HL-60 (cell line): ENCODE measurements around the gene RAB39B.

ENCODE experiments used
- DNase-seq, 2 experiments: peaks; one replicate each; pipeline ENCODE4 v3.0.0-alpha.2; 2010 to 2020; ENCODE audit warnings: low read depth in 1 of 2, low spot score in 1 of 2
- H3K27ac ChIP-seq: fragments of 250-450 bp; sonication (Bioruptor Pico); replicated peaks from 2 replicates; pipeline ENCODE4 v1.5.1; 2020; ENCODE audit warnings: mild to moderate bottlenecking, moderate library complexity
- H3K27me3 ChIP-seq: fragments of 250-450 bp; sonication (Bioruptor Pico); 2 replicates; pipeline ENCODE4 v1.5.1; 2021; ENCODE audit warnings: mild to moderate bottlenecking, moderate library complexity; ENCODE audit not compliant: insufficient read depth, poor library complexity, severe bottlenecking
- H3K4me3 ChIP-seq: replicated peaks from 2 replicates; pipeline ENCODE4 v1.5.1; 2011; ENCODE audit warnings: mild to moderate bottlenecking, control low read depth, low read length; ENCODE audit not compliant: insufficient read depth
- GABPA ChIP-seq: IDR thresholded peaks from 2 replicates; pipeline ENCODE4 v1.6.1; 2012; ENCODE audit warnings: low read depth
- POLR2AphosphoS5 ChIP-seq: IDR thresholded peaks from 2 replicates; pipeline ENCODE4 v1.6.1; 2012; ENCODE audit warnings: low read depth
- SPI1 ChIP-seq: IDR thresholded peaks from 2 replicates; pipeline ENCODE4 v1.6.1; 2012; ENCODE audit warnings: low read depth, mild to moderate bottlenecking, borderline replicate concordance
- long read RNA-seq: library from polyadenylated mRNA; unstranded; transcript quantifications from one replicate; pipeline ENCODE4 v2.0.0, GENCODE V29; 2020
- TF ChIP-seq, protein P1 (sequence below): IDR thresholded peaks from one replicate; pipeline ENCODE4 v1.5.1; 2011; ENCODE audit warnings: low read length, control low read depth, inconsistent platforms; ENCODE audit not compliant: insufficient read depth
- TF ChIP-seq, protein P2 (sequence below): IDR thresholded peaks from 2 replicates; pipeline ENCODE4 v1.6.1; 2012; ENCODE audit warnings: low read depth; ENCODE audit not compliant: insufficient replicate concordance

The RAB39B gene, protein sequence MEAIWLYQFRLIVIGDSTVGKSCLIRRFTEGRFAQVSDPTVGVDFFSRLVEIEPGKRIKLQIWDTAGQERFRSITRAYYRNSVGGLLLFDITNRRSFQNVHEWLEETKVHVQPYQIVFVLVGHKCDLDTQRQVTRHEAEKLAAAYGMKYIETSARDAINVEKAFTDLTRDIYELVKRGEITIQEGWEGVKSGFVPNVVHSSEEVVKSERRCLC
- long read RNA-seq, result 0 reads

DNA sequence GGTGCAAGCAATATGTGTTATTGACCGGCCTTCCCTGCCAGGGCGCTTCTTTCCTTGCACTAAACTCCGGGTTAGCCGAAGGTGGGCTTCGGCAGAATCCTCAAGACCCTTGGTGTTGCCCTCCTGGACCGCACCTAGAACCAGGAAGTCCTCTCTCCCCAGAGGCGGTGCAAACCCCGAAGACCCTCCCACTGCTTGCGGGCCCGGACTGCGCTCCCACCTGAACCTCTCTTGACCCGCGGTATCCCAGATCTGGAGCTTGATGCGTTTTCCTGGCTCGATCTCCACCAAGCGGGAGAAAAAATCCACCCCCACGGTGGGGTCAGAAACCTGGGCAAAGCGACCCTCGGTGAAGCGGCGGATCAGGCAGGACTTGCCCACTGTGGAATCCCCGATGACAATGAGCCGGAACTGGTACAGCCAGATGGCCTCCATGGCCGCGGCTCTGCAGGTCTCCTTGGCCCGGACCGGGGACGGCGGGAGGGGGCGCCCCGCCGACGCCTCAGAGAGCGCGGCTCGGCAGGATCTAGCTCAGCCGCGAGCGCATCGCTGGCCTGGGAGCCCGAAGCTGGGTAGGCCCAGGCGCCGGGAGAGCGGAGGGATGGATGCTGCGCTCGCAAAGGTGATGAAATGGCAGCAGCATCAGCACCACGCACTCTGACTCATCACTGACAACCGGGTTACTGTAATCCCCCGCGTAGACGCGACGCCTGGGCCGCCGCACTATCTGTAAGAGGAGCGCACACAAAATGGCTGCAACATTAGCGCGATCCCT, at the start of gene RAB39B:
RAB39B (minus strand) TSS at position 638 of the 775 bp plus-strand sequence; CDS start at position 435, 203 bp downstream.
- TF ChIP-seq, protein P1, sequence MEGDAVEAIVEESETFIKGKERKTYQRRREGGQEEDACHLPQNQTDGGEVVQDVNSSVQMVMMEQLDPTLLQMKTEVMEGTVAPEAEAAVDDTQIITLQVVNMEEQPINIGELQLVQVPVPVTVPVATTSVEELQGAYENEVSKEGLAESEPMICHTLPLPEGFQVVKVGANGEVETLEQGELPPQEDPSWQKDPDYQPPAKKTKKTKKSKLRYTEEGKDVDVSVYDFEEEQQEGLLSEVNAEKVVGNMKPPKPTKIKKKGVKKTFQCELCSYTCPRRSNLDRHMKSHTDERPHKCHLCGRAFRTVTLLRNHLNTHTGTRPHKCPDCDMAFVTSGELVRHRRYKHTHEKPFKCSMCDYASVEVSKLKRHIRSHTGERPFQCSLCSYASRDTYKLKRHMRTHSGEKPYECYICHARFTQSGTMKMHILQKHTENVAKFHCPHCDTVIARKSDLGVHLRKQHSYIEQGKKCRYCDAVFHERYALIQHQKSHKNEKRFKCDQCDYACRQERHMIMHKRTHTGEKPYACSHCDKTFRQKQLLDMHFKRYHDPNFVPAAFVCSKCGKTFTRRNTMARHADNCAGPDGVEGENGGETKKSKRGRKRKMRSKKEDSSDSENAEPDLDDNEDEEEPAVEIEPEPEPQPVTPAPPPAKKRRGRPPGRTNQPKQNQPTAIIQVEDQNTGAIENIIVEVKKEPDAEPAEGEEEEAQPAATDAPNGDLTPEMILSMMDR, result no peak
- no peak for TF ChIP-seq POLR2AphosphoS5
- no peak for TF ChIP-seq GABPA
- TF ChIP-seq SPI1, result no peak
- TF ChIP-seq, protein P2, sequence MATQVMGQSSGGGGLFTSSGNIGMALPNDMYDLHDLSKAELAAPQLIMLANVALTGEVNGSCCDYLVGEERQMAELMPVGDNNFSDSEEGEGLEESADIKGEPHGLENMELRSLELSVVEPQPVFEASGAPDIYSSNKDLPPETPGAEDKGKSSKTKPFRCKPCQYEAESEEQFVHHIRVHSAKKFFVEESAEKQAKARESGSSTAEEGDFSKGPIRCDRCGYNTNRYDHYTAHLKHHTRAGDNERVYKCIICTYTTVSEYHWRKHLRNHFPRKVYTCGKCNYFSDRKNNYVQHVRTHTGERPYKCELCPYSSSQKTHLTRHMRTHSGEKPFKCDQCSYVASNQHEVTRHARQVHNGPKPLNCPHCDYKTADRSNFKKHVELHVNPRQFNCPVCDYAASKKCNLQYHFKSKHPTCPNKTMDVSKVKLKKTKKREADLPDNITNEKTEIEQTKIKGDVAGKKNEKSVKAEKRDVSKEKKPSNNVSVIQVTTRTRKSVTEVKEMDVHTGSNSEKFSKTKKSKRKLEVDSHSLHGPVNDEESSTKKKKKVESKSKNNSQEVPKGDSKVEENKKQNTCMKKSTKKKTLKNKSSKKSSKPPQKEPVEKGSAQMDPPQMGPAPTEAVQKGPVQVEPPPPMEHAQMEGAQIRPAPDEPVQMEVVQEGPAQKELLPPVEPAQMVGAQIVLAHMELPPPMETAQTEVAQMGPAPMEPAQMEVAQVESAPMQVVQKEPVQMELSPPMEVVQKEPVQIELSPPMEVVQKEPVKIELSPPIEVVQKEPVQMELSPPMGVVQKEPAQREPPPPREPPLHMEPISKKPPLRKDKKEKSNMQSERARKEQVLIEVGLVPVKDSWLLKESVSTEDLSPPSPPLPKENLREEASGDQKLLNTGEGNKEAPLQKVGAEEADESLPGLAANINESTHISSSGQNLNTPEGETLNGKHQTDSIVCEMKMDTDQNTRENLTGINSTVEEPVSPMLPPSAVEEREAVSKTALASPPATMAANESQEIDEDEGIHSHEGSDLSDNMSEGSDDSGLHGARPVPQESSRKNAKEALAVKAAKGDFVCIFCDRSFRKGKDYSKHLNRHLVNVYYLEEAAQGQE, result no peak
- H3K27ac ChIP-seq, result no peak within 1 kb of the TSS
- no peaks in the 10 kb centered on the region for H3K27me3 ChIP-seq
- H3K4me3 ChIP-seq, result no peak within 1 kb of the TSS; the same call in 1 of the 2 replicates
- peak; percentile 16 to 48 for DNase-seq

DNA sequence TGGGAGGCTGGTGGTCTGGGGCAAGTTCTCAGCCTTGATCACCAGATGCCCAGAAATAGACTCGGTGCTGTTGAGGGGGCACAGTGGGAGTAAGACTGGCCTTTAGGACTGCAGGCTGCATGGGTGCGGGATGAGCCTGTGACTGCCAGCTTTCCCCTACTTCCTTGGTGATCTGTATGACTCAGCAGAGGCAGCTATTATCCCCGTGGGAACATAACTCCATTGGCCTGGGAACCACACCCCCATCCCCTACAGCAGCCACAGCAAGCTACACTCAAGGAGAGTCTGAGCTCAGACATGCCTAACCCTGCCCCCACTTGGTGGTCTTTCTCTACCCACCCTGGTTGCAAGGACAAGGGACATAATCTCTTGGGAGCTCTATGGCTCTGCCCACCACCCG, 49.5 kb upstream of the RAB39B start:
- no peak for DNase-seq
- no peak overlapping the region for H3K4me3 ChIP-seq
- H3K27ac ChIP-seq, result no peak overlapping the region
- no peaks in the 10 kb centered on the region for H3K27me3 ChIP-seq
- TF ChIP-seq, protein P2, result no peak
- TF ChIP-seq SPI1 (no peak), GABPA (no peak), POLR2AphosphoS5 (no peak)
- TF ChIP-seq, protein P1, result no peak

DNA sequence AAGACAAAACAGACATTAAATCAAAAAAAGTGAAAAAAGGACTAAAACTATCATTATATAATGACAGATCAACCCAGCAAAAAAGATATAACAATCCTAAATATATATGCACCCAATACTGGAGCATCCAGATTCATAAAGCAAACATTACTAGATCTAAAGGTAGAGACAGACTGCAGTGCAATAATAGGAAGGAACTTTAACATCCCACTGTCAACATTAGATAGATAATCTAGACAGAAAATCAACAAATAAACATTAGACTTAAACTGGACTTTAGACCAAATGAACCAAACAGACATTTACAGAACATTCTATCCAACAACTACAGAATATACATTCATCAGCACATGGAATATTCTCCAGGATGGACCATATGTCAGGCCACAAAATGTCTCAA, 29.5 kb upstream of the RAB39B start:
- TF ChIP-seq, protein P1, result no peak
- TF ChIP-seq POLR2AphosphoS5 (no peak), SPI1 (no peak), GABPA (no peak)
- TF ChIP-seq, protein P2, result no peak
- no peak for DNase-seq
- H3K4me3 ChIP-seq, result no peak overlapping the region
- no peaks in the 10 kb centered on the region for H3K27me3 ChIP-seq
- no peak overlapping the region for H3K27ac ChIP-seq
